ENCODE data around the gene GHSR.

Gene GHSR

DNA sequence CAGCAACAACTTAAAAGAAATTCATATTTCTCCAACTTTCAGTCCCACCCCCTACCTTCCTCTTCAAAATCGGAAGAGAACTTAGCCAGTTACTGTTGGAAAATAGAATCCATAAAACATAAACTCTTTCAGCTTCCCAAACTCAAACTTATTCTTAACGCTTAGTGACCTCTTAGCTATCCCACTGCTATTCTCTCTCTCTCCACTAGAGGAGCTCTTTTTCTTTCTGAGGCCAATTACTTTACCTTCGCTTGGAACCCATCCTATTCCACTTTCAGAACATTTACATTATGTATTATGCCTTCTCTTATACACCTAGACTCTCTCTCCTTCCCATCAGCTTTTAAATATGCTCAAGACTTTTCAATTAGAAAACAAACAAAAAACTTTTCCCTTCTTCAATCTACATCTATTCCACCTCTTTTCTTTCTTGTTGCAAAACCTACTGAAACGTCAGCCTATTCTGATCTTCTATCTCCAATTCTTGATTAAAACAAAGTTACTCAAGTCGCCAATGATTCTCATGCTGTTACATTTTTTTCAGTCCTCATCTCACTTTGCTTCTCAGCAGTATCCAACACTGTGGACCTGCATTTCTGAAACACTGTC is 13.4 kb upstream of the GHSR start:
- peak; percentile 42 for DNase-seq (ENCODE audit: low read depth)

DNA sequence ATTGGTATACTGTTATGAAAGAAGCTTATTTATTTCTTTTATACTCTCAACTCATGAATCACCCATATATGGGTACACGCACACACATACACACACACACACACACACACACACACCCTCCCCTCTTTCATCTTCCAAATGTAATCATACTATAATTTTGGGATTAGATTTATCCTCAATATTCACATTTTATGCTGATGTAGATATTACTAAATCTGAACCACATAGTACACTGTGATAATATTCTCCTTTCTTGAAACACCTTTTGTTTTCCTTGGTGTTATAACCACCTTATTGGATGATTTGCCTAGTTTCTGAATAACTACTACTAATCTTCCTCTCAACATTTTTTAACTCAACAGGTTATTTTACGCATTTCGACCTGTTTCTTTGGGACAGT is 8.1 kb upstream of the GHSR start:
- TF ChIP-seq MYC (IDR thresholded peaks at IDR 0.05; ENCODE audit: low read depth, low read length) (no peak), POLR2A (IDR thresholded peaks at IDR 0.05; ENCODE audit: extremely low read depth, insufficient read length) (no peak)
- TF ChIP-seq, protein P1, sequence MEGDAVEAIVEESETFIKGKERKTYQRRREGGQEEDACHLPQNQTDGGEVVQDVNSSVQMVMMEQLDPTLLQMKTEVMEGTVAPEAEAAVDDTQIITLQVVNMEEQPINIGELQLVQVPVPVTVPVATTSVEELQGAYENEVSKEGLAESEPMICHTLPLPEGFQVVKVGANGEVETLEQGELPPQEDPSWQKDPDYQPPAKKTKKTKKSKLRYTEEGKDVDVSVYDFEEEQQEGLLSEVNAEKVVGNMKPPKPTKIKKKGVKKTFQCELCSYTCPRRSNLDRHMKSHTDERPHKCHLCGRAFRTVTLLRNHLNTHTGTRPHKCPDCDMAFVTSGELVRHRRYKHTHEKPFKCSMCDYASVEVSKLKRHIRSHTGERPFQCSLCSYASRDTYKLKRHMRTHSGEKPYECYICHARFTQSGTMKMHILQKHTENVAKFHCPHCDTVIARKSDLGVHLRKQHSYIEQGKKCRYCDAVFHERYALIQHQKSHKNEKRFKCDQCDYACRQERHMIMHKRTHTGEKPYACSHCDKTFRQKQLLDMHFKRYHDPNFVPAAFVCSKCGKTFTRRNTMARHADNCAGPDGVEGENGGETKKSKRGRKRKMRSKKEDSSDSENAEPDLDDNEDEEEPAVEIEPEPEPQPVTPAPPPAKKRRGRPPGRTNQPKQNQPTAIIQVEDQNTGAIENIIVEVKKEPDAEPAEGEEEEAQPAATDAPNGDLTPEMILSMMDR (IDR thresholded peaks at IDR 0.05; ENCODE audit: low read depth, low read length): no peak
- TF ChIP-seq, protein P2, sequence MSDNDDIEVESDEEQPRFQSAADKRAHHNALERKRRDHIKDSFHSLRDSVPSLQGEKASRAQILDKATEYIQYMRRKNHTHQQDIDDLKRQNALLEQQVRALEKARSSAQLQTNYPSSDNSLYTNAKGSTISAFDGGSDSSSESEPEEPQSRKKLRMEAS (IDR thresholded peaks at IDR 0.05; ENCODE audit: low read depth, low read length): no peak
- DNase-seq (ENCODE audit: low read depth): no peak
- H3K4me3 ChIP-seq (ENCODE audit: low read depth, low read length): no peak overlapping the region

More for the DNA sequence above, 13.4 kb upstream of the GHSR start:
- H3K4me3 ChIP-seq (ENCODE audit: low read depth, low read length): no peak overlapping the region
- TF ChIP-seq, protein P1 (IDR thresholded peaks at IDR 0.05; ENCODE audit: low read depth, low read length): peak; percentile 83
- no peak for TF ChIP-seq MYC (IDR thresholded peaks at IDR 0.05; ENCODE audit: low read depth, low read length)

DNA sequence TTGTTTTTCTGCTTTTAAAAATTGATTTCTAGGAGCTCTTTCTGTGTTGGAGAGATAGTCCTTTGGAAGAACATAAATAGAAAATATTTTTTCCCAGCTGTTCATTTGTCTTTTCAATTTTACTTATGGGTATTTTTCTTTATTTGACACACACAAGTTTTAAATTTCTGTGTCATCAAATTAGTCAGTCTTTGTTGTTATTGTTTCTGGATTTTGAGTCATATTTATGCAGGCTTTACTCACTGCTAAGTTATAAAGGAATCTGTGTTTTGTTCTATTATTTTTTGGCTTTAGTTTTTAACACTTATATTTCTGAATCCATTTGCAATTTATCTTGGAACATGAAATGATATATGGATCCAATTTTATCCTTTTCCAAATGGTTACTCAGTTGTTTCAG is 5.9 kb upstream of the GHSR start:
- TF ChIP-seq POLR2A (IDR thresholded peaks at IDR 0.05; ENCODE audit: extremely low read depth, insufficient read length): no peak
- TF ChIP-seq, protein P1 (IDR thresholded peaks at IDR 0.05; ENCODE audit: low read depth, low read length): no peak
- no peak for TF ChIP-seq MYC (IDR thresholded peaks at IDR 0.05; ENCODE audit: low read depth, low read length)
- H3K4me3 ChIP-seq (ENCODE audit: low read depth, low read length): no peak overlapping the region

DNA sequence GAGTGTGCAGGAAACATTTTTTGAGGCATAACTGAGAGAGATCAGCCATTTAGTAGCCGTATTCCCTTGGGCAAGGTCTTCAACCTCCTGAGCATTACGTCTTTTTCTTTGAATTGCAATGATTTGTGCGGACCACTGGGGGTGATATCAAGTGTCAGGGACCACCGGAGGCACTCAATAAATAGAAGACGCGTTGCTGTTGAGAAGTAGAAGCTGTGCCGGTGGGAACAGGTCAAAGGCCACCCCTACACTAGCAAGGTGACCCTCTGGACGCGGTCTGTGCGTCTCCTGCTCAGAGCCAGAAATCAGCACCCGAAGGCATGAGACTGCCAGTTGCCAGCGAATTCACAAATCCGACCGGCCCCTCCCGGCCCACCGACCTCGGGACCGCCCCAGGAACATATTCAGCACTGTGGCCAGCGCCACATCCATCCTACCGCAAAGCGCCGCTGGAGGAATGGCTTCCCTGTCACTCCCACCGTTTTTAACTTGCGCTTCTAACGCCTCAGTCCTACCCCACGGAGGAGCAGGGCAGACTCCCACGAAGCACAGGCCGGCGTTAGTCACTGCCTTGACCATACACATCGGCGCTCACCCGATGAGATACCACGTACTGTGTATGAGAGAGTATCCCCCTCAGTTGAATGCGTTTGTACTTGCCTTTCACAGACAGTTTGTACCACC is 1.4 kb upstream of the GHSR start:
- no peak for DNase-seq (ENCODE audit: low read depth)
- TF ChIP-seq, protein P2 (IDR thresholded peaks at IDR 0.05; ENCODE audit: low read depth, low read length): no peak
- TF ChIP-seq POLR2A (IDR thresholded peaks at IDR 0.05; ENCODE audit: extremely low read depth, insufficient read length) (no peak), MYC (IDR thresholded peaks at IDR 0.05; ENCODE audit: low read depth, low read length) (no peak)
- TF ChIP-seq, protein P1 (IDR thresholded peaks at IDR 0.05; ENCODE audit: low read depth, low read length): no peak
- no peak overlapping the region for H3K4me3 ChIP-seq (ENCODE audit: low read depth, low read length)

More for the DNA sequence above, 5.9 kb upstream of the GHSR start:
- DNase-seq (ENCODE audit: low read depth): no peak

DNA sequence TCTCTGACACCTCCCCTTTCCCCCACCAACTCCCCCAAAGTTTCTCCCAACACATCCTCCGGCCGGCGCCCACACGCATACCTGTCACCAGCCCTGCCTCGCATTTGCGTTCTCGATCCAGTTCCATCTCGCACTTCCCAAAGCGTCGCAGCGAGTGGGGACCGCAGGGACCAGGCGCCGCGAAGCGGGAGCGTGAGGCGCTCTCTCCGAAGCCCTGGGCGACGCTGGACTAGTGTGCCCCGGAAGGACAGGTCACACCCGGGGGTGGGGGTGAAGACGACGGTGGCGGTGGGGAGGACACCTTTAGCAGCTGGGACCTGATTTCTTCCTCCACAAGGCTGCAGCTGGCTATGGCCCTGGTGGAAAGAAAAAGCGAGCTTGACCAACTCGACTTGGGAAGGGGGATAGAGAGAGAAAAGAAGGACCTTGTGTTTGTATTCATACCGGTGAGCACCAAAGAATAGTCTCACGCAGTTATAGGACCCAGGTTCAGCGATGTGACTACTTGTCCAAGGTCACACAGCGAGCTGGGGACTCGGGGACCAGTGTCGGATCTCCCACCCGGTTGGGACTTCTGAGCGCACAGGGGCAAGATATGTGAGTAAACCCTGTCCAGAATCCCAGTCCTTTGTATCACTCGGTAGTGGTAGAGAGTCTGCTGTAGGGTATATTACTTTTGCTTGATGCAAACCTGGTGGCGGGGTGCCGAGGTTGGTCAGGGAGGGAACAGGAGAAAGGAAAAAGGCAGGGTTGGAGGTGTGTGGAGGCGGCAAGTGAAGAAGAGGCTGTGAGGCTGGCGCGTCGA is 607 bp upstream of the GHSR start:
- DNase-seq (ENCODE audit: low read depth): no peak
- H3K4me3 ChIP-seq (ENCODE audit: low read depth, low read length): no peak overlapping the region
- TF ChIP-seq MYC (IDR thresholded peaks at IDR 0.05; ENCODE audit: low read depth, low read length): no peak
- TF ChIP-seq POLR2A (IDR thresholded peaks at IDR 0.05; ENCODE audit: extremely low read depth, insufficient read length): no peak
- TF ChIP-seq, protein P1 (IDR thresholded peaks at IDR 0.05; ENCODE audit: low read depth, low read length): no peak
- TF ChIP-seq, protein P2 (IDR thresholded peaks at IDR 0.05; ENCODE audit: low read depth, low read length): no peak

All from NB4 (cell line).